ENCODE data around the gene ASMT.
A peak's percentile ranks its signal among the peaks of the same experiment; 100 is the strongest.
"Not testable (repeated sequence)": the region's sequence is repeated elsewhere in the genome, so short reads cannot be mapped to it uniquely, and the experiment has no call there.

Gene ASMT

GRCh38 chrX:1614927-1615326 lies at the start of gene ASMT:
TSS of gene ASMT (plus strand) at chrX:1615059. CDS start at chrX:1615200, 141 bp downstream.
- DNase-seq (ENCODE audit: low spot score in 2 of 2): no peak
- in situ Hi-C loops (cut with MboI; ENCODE audit: low sequenced_read_pairs): no loop called here
- Histone ChIP-seq H3K9me3 (no peaks in the 10 kb centered on the region), H3K4me1 (no peaks in the 10 kb centered on the region), H3K4me3 (no peak within 1 kb of the TSS), H3K36me3 (replicated peaks) (no peaks in the 10 kb centered on the region), H3K27me3 (ENCODE audit: low read depth) (no peaks in the 10 kb centered on the region)

GRCh38 chrX:1574181-1574580 lies 40.7 kb upstream of the ASMT start:
- in situ Hi-C loops (cut with MboI; ENCODE audit: low sequenced_read_pairs); DNase-seq (ENCODE audit: low spot score in 2 of 2); H3K4me1 ChIP-seq: not testable (repeated sequence)

GRCh38 chrX:1576201-1576992 lies 38.5 kb upstream of the ASMT start:
- H3K27me3 ChIP-seq (ENCODE audit: low read depth): no peaks in the 10 kb centered on the region
- H3K9me3 ChIP-seq: no peaks in the 10 kb centered on the region
- in situ Hi-C loops (cut with MboI; ENCODE audit: low sequenced_read_pairs): no loop called here
- H3K4me1 ChIP-seq: no peaks in the 10 kb centered on the region
- DNase-seq (ENCODE audit: low spot score in 2 of 2): no peak
- H3K4me3 ChIP-seq: no peak overlapping the region
- H3K36me3 ChIP-seq (replicated peaks): no peaks in the 10 kb centered on the region

More at GRCh38 chrX:1574181-1574580, 40.7 kb upstream of the ASMT start:
- H3K9me3 ChIP-seq; H3K27me3 ChIP-seq (ENCODE audit: low read depth); H3K36me3 ChIP-seq (replicated peaks); H3K4me3 ChIP-seq: not testable (repeated sequence)

DNA sequence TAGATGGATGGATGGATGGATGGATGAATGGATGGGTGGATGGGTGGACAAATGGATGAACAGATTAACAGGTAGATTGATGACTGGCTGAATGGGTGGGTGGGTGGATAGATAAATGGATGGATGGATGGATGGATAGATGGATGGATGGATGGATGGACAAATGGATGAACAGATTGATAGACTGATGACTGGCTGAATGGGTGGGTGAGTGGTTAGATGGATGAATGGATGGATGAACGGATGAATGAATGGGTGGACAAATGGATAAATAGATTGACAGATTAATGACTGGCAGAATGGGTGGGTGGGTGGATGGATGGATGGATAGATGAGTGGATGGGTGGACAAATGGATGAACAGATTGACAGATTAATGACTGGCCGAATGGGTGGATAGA lies 37.0 kb upstream of the ASMT start:
- Histone ChIP-seq H3K4me1 (no peaks in the 10 kb centered on the region), H3K4me3 (no peak overlapping the region), H3K27me3 (ENCODE audit: low read depth) (no peaks in the 10 kb centered on the region), H3K36me3 (replicated peaks) (no peaks in the 10 kb centered on the region), H3K9me3 (no peaks in the 10 kb centered on the region)
- in situ Hi-C loops (cut with MboI; ENCODE audit: low sequenced_read_pairs): no loop called here
- no peak for DNase-seq (ENCODE audit: low spot score in 2 of 2)

- in situ Hi-C loops (cut with MboI; ENCODE audit: low sequenced_read_pairs): no loop called here
- Histone ChIP-seq H3K9me3 (no peaks in the 10 kb centered on the region), H3K36me3 (replicated peaks) (no peaks in the 10 kb centered on the region), H3K4me1 (no peaks in the 10 kb centered on the region), H3K27me3 (ENCODE audit: low read depth) (no peaks in the 10 kb centered on the region), H3K4me3 (no peak overlapping the region)
- DNase-seq (ENCODE audit: low spot score in 2 of 2): no peak
Observed at GRCh38 chrX:1578511-1579173, 36.2 kb upstream of the ASMT start.

DNA sequence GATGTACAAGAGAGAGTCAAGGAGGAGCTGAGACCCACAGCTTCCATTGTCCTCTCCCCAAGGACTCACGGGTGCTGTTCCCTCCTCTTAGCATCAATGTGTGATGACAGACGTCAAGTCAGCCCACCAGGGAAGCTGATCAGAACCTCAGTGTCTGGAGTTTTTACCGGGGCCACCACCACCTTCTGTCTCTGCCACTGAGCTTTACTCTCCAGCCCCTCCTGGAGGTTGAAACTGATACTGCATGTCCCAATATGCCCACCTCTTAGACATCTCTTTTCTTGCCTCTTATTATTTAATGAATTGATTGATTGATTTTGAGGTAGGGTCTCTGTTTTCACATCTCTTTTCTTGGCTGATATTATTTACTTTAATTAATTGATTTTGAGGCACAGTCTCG lies 33.7 kb upstream of the ASMT start:
- peak; percentile 27 to 84 for DNase-seq (ENCODE audit: low spot score in 2 of 2)
- Histone ChIP-seq H3K9me3 (no peaks in the 10 kb centered on the region), H3K36me3 (replicated peaks) (no peaks in the 10 kb centered on the region), H3K4me3 (no peak overlapping the region), H3K27me3 (ENCODE audit: low read depth) (no peaks in the 10 kb centered on the region), H3K4me1 (no peaks in the 10 kb centered on the region)
- in situ Hi-C loops (cut with MboI; ENCODE audit: low sequenced_read_pairs): loop anchor here (10.0 kb wide), 1 partner anchor 106 kb away; no protein-coding TSS in a partner anchor

GRCh38 chrX:1582686-1583437 lies 32.0 kb upstream of the ASMT start:
- no peak for DNase-seq (ENCODE audit: low spot score in 2 of 2)
- in situ Hi-C loops (cut with MboI; ENCODE audit: low sequenced_read_pairs): loop anchor here (10.0 kb wide), 1 partner anchor 108 kb away; no protein-coding TSS in a partner anchor

GRCh38 chrX:1584237-1585011 lies 30.4 kb upstream of the ASMT start:
- no peak overlapping the region for H3K4me3 ChIP-seq
- H3K4me1 ChIP-seq: no peaks in the 10 kb centered on the region
- no peaks in the 10 kb centered on the region for H3K27me3 ChIP-seq (ENCODE audit: low read depth)
- no peaks in the 10 kb centered on the region for H3K36me3 ChIP-seq (replicated peaks)
- no peaks in the 10 kb centered on the region for H3K9me3 ChIP-seq
- in situ Hi-C loops (cut with MboI; ENCODE audit: low sequenced_read_pairs): loop anchor here (10.0 kb wide), 1 partner anchor 110 kb away; no protein-coding TSS in a partner anchor
- no peak for DNase-seq (ENCODE audit: low spot score in 2 of 2)

More at GRCh38 chrX:1582686-1583437, 32.0 kb upstream of the ASMT start:
- no peaks in the 10 kb centered on the region for H3K27me3 ChIP-seq (ENCODE audit: low read depth)
- no peak overlapping the region for H3K4me3 ChIP-seq
- H3K4me1 ChIP-seq: no peaks in the 10 kb centered on the region
- no peaks in the 10 kb centered on the region for H3K36me3 ChIP-seq (replicated peaks)
- H3K9me3 ChIP-seq: no peaks in the 10 kb centered on the region

DNA sequence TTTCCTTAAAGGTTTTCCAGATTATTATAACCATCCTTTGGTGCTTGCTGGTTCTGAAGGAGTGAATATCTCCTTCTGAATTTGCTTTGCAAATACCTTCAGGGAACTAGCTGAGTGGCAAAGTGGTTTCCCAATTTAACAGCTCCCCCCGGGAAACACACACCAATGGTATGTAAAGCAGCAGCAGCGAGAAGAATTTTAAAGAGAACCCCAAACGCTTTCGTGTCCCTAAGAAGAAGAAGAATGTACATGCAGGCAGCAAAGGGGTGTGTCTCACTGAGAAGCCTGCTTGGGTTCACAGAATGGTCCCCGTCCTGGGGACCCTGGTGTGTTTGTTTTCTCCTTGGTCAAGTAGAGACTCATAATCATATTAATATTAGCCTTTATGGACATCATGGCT lies 27.7 kb upstream of the ASMT start:
- Histone ChIP-seq H3K4me1 (no peaks in the 10 kb centered on the region), H3K27me3 (ENCODE audit: low read depth) (no peaks in the 10 kb centered on the region), H3K36me3 (replicated peaks) (no peaks in the 10 kb centered on the region), H3K9me3 (no peaks in the 10 kb centered on the region), H3K4me3 (no peak overlapping the region)
- DNase-seq (ENCODE audit: low spot score in 2 of 2): no peak
- in situ Hi-C loops (cut with MboI; ENCODE audit: low sequenced_read_pairs): loop anchor here (10.0 kb wide), 1 partner anchor 112 kb away; no protein-coding TSS in a partner anchor

DNA sequence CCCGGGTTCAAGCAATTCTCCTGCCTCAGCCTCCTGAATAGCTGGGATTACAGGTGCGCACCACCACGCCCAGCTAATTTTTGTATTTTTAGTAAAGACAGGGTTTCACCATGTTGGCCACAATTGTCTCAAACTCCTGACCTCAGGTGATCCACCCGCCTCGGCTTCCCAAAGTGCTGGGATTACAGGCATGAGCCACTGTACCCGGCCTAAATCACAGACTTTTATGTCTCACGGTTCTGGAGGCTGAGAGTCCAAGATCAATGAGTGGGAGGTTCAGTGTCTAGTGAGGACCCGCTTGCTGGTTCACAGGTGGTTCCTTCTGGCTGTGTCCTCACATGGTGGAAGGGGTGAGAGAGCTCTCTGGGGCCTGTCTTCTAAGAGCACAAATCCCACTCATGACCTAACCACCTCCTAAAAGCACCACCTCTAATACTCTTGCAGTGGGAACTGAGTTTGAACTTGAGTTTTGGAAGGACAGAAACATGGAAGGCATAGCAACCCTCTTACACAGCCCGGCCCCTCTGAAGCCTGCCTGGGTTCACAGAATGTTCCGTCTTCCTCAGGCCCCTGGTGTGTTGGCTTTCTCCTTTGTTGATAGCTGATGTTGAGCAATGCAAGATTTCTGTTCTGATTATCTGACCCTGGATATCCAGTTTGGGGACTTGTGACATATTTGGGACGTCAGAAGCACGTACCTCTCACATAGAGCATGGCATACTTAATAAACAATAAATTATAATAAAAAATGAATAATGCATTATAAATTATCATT lies 25.3 kb upstream of the ASMT start:
- no peaks in the 10 kb centered on the region; the same call in 1 of the 2 replicates for H3K4me1 ChIP-seq
- no peaks in the 10 kb centered on the region for H3K9me3 ChIP-seq
- peaks cover 14% of the 10 kb centered on the region for H3K36me3 ChIP-seq (replicated peaks)
- no peak for DNase-seq (ENCODE audit: low spot score in 2 of 2)
- in situ Hi-C loops (cut with MboI; ENCODE audit: low sequenced_read_pairs): loop anchor here (10.0 kb wide), 1 partner anchor 115 kb away; no protein-coding TSS in a partner anchor
- no peaks in the 10 kb centered on the region for H3K27me3 ChIP-seq (ENCODE audit: low read depth)
- H3K4me3 ChIP-seq: no peak overlapping the region

GRCh38 chrX:1591102-1591862 lies 23.6 kb upstream of the ASMT start, which contains the start of gene AKAP17A:
TSS of gene AKAP17A (plus strand) at chrX:1591604. CDS start at chrX:1593463, 1,859 bp downstream.
- H3K4me1 ChIP-seq: no peaks in the 10 kb centered on the region; the same call in 1 of the 2 replicates
- in situ Hi-C loops (cut with MboI; ENCODE audit: low sequenced_read_pairs): no loop called here

More at GRCh38 chrX:1591102-1591862, 23.6 kb upstream of the ASMT start, which contains the start of gene AKAP17A:
- DNase-seq (ENCODE audit: low spot score in 2 of 2): peak; percentile 85 to 98
- Histone ChIP-seq H3K4me3 (peak within 1 kb of the TSS; percentile 71), H3K27me3 (ENCODE audit: low read depth) (no peaks in the 10 kb centered on the region), H3K36me3 (replicated peaks) (peaks cover 29% of the 10 kb centered on the region), H3K9me3 (no peaks in the 10 kb centered on the region)
